GM10266 (cell line): ENCODE results near the gene ACSL3.

ENCODE experiments used
- DNase-seq: peaks from one replicate; pipeline ENCODE4 v3.0.0; 2012; ENCODE audit errors: extremely low spot score
- TF ChIP-seq, protein P1 (sequence below): IDR thresholded peaks from 2 replicates; pipeline ENCODE4 v1.5.1; 2012; ENCODE audit warnings: mild to moderate bottlenecking, low read depth; ENCODE audit not compliant: control insufficient read depth, insufficient read depth; ENCODE audit errors: missing control alignments

The ACSL3 gene

DNA sequence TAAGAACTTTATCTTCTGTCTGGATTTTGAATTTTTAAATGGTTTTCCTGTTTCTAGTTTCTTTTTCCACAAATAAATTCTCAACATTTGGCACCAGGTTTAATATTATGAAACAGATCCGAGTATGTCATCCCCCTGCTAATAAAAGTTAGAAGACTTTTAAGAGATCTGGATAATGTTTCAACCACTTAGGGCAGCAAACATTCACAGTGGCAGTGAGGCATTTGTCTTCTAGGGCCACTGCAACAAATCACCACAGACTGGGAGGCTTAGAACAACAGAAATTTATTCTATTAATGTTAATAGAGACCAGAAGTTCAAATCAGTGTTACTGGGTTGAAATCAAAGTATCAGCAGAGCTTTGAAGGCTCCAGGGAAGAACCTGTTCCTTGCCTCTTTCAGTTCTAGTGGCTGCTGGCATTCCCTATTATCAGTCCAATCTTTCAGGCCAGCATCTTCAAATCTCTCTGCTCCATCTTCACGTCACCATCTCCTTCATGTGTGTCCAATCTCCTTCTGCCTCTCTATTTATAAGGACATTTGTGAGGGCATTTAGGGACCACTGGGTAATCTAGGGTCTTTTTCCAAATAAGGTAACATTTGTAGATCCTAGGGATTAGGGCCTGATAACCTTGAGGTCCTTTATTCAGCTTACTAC, 23.4 kb downstream of the ACSL3 start:
- TF ChIP-seq, protein P1, sequence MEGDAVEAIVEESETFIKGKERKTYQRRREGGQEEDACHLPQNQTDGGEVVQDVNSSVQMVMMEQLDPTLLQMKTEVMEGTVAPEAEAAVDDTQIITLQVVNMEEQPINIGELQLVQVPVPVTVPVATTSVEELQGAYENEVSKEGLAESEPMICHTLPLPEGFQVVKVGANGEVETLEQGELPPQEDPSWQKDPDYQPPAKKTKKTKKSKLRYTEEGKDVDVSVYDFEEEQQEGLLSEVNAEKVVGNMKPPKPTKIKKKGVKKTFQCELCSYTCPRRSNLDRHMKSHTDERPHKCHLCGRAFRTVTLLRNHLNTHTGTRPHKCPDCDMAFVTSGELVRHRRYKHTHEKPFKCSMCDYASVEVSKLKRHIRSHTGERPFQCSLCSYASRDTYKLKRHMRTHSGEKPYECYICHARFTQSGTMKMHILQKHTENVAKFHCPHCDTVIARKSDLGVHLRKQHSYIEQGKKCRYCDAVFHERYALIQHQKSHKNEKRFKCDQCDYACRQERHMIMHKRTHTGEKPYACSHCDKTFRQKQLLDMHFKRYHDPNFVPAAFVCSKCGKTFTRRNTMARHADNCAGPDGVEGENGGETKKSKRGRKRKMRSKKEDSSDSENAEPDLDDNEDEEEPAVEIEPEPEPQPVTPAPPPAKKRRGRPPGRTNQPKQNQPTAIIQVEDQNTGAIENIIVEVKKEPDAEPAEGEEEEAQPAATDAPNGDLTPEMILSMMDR = no peak
- no peak for DNase-seq

DNA sequence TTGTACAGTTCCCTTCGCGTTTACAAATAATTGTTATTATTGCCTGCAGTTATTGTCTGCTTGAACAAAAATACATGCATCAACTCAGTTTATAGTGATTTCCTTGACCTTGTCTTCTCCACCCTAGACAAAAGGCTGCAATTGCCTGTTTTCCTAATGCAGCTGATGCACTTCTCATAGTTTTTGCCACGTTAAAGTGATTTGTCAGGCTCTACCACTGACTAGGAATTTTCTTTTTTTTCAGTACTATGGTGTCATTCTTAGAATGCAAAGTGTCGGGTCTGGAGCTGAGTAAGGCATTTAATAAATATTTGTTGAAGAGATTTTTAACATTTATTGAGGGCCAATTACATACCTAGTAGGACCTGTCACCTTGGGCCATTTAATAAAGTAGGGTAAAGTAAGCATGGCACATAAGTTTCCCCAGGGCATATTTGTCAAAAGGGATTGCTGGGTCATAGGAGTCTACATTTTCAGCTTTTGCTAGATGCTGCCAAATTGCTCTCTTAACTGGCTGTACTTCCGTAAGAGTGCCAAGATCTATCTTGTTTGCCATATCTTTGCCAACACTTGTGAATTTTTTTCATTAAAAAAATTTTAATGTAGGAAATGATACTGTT, 24.1 kb downstream of the ACSL3 start:
- DNase-seq = no peak
- TF ChIP-seq, protein P1 = no peak

DNA sequence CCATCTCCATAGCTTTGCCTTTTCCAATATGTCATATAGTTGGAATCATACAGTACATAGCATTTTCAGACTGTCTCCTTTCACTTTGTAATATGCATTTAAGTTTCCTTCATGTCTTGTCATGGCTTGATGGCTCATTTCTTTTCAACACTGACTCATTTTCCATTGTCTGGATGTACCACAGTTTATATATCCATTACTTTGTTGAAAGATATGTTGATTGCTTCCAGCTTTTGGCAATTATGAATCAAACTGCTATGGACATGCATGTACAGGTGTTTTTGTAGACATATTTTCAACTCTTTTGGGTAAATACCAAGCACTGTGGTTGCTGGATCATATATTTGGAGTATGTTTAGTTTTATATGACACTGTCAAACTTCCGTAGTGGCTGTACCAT, 26.3 kb downstream of the ACSL3 start:
- DNase-seq = no peak
- TF ChIP-seq, protein P1 = no peak

DNA sequence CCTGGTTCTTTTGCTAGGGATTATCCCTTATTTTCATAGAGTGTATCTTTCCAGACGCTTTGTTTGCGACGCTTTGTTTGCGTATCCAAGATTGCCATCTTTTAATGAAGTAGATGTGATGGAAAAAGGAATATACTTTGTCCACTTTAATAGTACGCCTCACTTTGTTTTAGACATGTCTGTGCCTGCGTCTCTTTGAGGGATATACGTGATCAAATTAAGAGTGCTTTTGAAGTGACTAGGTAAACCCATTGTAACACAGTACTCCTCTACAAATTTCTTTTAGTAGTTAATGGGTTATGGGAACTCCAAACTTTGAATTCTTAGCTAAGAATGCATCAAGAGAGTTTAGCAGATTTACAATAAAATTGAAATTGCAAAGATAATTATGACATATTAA, 27.9 kb downstream of the ACSL3 start:
- TF ChIP-seq, protein P1 = no peak
- no peak for DNase-seq

DNA sequence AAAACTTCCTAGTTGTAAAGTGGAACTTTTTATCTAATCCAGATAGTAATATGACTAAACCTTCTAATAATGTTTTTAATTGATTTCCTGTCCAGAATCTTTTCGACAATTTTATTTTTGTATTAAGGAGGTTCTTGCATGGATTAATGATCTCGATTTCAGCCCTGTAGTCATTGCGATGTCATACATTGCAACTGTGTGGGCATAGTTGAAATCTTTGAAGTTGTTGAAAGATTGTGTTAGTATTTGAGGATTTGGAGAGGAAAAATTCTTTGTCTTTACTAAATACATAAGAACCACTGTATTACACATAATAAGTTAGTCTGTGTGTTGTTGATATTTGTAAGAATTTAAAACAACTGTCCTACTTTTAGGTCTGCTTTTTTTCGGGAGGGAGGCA, 31.1 kb downstream of the ACSL3 start:
- TF ChIP-seq, protein P1 = no peak
- DNase-seq = no peak

DNA sequence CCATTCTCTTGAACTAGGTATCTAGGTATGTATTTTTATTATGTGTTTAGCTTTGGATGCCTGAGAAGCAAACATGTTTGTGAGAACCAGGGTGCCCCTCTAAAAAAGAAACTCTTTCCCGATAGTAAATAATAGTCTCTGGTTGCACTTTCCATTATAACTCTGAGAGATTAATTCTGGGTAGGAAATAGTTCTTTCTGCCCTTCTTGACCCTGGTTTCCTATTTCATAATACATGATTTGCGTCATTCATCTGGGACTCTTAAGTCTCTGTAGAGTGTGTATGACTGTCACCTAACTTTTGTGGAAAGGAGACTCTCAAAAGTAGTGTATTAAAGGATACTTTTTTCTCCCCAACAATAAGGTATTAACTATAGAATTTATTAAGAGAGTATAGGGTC, 31.5 kb downstream of the ACSL3 start:
- TF ChIP-seq, protein P1 = no peak
- DNase-seq = no peak

DNA sequence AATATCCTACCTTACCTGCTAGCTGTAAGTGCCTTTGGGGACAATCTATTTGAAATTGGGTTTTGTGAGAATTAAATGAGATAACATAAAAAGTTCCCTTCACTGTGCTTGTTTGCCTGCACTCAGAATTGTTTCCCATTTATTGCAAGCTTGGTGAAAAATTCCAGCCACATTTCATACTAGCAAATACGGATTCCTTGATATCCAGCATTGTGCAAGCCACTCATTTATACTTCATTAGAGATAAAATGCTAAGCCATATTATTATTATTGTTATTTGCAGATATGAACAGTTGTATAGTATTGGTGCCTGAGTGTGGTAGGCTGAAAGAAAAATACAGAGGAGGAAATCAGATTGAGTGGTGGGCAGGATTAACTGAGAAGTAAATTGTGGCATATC, 31.9 kb downstream of the ACSL3 start:
- TF ChIP-seq, protein P1 = no peak
- no peak for DNase-seq
